Activated B cell treated with CpG ODN at 0.5 μM for 24 hours (primary cell): ENCODE data around the gene AKT1. TPM values are rescaled to one million over a fixed set of nuclear protein-coding genes. Genes with fewer than 3 reads are reported as not detected.

Source experiments
- ATAC-seq: fragments of 200-7000 bp; cut with Tn5 transposase; one replicate; pipeline ENCODE4 v1.10.0; 2021; ENCODE audit warnings: low read depth, mild to moderate bottlenecking, moderate library complexity
- CTCF ChIA-PET: fragments of 350-600 bp; sonication (Branson Sonifier 250); formaldehyde crosslinking; loops from one replicate; lab custom pipeline; 2021; ENCODE audit warnings: antibody characterized with exemption; lab: Charles Lee
- POLR2A ChIA-PET: fragments of 350-600 bp; sonication (Branson Sonifier 250); formaldehyde crosslinking; loops from one replicate; lab custom pipeline; 2021; ENCODE audit warnings: antibody characterized with exemption; lab: Charles Lee
- DNase-seq: peaks from one replicate; pipeline ENCODE4 v3.0.0; 2022
- H3K27ac Mint-ChIP-seq: one replicate; pipeline ENCODE4 v1.8.0; 2020; ENCODE audit warnings: mixed read lengths
- H3K27me3 Mint-ChIP-seq: one replicate; pipeline ENCODE4 v1.8.0; 2021; ENCODE audit warnings: mixed read lengths
- H3K36me3 Mint-ChIP-seq: one replicate; pipeline ENCODE4 v1.8.0; 2021; ENCODE audit warnings: low read depth, mixed read lengths
- H3K4me1 Mint-ChIP-seq: one replicate; pipeline ENCODE4 v1.8.0; 2021; ENCODE audit warnings: mixed read lengths
- H3K4me3 Mint-ChIP-seq: one replicate; pipeline ENCODE4 v1.8.0; 2020; ENCODE audit warnings: mild to moderate bottlenecking, mixed read lengths
- H3K9me3 Mint-ChIP-seq: one replicate; pipeline ENCODE4 v1.8.0; 2020; ENCODE audit warnings: mixed read lengths
- intact Hi-C: fragments of 100-400 bp; cut with micrococcal nuclease; formaldehyde crosslinking; loops from one replicate; pipeline ENCODE4 v1.15.1; 2024
- total RNA-seq: library from RNA; stranded (reverse); gene quantifications from 2 replicates; pipeline ENCODE4 v1.2.3, GENCODE V29; 2022
- TF ChIP-seq, protein P1 (sequence below): fragments of 200-600 bp; IDR thresholded peaks from one replicate; pipeline ENCODE4 v1.8.0; 2022; ENCODE audit warnings: antibody characterized with exemption, mild to moderate bottlenecking

The AKT1 gene
- total RNA-seq, 1 donor from 2014 or later, result 80.8 TPM

GRCh38 chr14:104794631-104794992 lies 936 bp downstream of the AKT1 start:
- intact Hi-C loops, result no loop called here
- no peak for ATAC-seq

GRCh38 chr14:104794099-104794498 lies 1.4 kb downstream of the AKT1 start:
- no peak for ATAC-seq
- ChIA-PET POLR2A (no interaction called here), CTCF (interaction anchor here (0.6 to 1.0 kb wide), 2 partner anchors 15 to 26 kb away, joined by 3 read pairs; no protein-coding TSS in a partner anchor)
- TF ChIP-seq, protein P1, sequence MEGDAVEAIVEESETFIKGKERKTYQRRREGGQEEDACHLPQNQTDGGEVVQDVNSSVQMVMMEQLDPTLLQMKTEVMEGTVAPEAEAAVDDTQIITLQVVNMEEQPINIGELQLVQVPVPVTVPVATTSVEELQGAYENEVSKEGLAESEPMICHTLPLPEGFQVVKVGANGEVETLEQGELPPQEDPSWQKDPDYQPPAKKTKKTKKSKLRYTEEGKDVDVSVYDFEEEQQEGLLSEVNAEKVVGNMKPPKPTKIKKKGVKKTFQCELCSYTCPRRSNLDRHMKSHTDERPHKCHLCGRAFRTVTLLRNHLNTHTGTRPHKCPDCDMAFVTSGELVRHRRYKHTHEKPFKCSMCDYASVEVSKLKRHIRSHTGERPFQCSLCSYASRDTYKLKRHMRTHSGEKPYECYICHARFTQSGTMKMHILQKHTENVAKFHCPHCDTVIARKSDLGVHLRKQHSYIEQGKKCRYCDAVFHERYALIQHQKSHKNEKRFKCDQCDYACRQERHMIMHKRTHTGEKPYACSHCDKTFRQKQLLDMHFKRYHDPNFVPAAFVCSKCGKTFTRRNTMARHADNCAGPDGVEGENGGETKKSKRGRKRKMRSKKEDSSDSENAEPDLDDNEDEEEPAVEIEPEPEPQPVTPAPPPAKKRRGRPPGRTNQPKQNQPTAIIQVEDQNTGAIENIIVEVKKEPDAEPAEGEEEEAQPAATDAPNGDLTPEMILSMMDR, result no peak
- intact Hi-C loops, result no loop called here
- peaks cover 44% of the 10 kb centered on the region for H3K4me1 Mint-ChIP-seq
- peak overlapping the region; percentile 83 for H3K4me3 Mint-ChIP-seq
- no peaks in the 10 kb centered on the region for H3K27me3 Mint-ChIP-seq
- H3K27ac Mint-ChIP-seq, result no peak overlapping the region
- DNase-seq, result no peak
- no peaks in the 10 kb centered on the region for H3K9me3 Mint-ChIP-seq
- peaks cover 13% of the 10 kb centered on the region for H3K36me3 Mint-ChIP-seq

More at GRCh38 chr14:104794631-104794992, 936 bp downstream of the AKT1 start:
- Mint-ChIP-seq H3K27me3 (no peaks in the 10 kb centered on the region), H3K27ac (no peak overlapping the region), H3K36me3 (peaks cover 12% of the 10 kb centered on the region), H3K9me3 (no peaks in the 10 kb centered on the region), H3K4me3 (peak overlapping the region; percentile 83), H3K4me1 (peaks cover 48% of the 10 kb centered on the region)
- peak; percentile 24 for DNase-seq
- CTCF ChIA-PET, result interaction anchor here (0.6 to 1.0 kb wide), 2 partner anchors 14 to 26 kb away, joined by 3 read pairs; no protein-coding TSS in a partner anchor
- TF ChIP-seq, protein P1, result no peak
- POLR2A ChIA-PET, result interaction anchor here (0.5 kb wide), 1 partner anchor 104 kb away, joined by 3 read pairs; no protein-coding TSS in a partner anchor

GRCh38 chr14:104793703-104793959 lies 1.9 kb downstream of the AKT1 start:
- H3K27ac Mint-ChIP-seq, result no peak overlapping the region
- TF ChIP-seq, protein P1, result no peak
- ChIA-PET POLR2A (no interaction called here), CTCF (no interaction called here)
- ATAC-seq (no peak), DNase-seq (no peak)
- peak overlapping the region; percentile 83 for H3K4me3 Mint-ChIP-seq
- intact Hi-C loops, result no loop called here
- no peaks in the 10 kb centered on the region for H3K27me3 Mint-ChIP-seq
- no peaks in the 10 kb centered on the region for H3K9me3 Mint-ChIP-seq
- H3K36me3 Mint-ChIP-seq, result peaks cover 13% of the 10 kb centered on the region
- peaks cover 41% of the 10 kb centered on the region for H3K4me1 Mint-ChIP-seq

- ATAC-seq, result no peak
- no peak for DNase-seq
- CTCF ChIA-PET, result no interaction called here
- intact Hi-C loops, result no loop called here
- H3K27me3 Mint-ChIP-seq, result no peaks in the 10 kb centered on the region
- POLR2A ChIA-PET, result no interaction called here
- H3K4me1 Mint-ChIP-seq, result peaks cover 37% of the 10 kb centered on the region
- H3K9me3 Mint-ChIP-seq, result no peaks in the 10 kb centered on the region
- H3K36me3 Mint-ChIP-seq, result peaks cover 13% of the 10 kb centered on the region
- H3K4me3 Mint-ChIP-seq, result peak overlapping the region; percentile 83
- H3K27ac Mint-ChIP-seq, result no peak overlapping the region
- TF ChIP-seq, protein P1, result no peak
Measured at GRCh38 chr14:104792945-104793702, 2.4 kb downstream of the AKT1 start.

DNA sequence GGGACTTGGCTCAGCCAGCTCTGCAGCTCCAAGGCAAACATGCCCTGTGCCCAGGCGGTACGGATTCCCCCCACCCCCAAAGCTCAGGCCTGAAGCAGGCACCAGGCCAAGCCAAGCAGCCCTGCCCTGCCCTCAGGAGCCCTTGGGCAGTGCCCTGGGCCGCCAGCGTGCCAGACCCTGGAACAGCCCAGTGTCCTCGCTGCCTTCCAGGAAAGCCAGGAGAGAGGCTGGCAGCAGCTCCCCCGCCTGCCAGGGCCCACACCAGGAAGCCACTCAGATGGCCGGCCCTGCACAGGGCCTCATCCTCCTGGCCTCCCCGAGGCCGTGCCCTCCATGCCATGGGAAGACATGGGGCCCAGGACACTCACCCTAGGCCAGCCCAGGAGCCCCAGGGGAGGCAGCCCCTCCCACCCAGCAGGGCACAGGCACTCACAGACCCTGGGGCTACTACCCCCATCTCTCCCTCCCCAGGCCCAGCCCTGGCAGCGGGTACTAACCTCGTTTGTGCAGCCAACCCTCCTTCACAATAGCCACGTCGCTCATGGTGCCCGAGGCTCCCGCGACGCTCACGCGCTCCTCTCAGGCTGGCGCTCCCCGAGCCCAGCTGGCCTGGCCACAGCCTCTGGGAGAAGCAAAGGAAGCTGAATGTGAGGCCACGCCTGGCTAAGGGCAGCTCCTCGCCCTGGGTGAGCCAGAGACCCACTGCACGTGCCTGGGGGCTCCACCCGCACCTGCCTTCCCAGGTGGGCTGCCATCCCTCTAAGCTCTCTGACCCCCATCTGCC lies 3.3 kb downstream of the AKT1 start:
- POLR2A ChIA-PET, result no interaction called here

More for the DNA sequence above, 3.3 kb downstream of the AKT1 start:
- CTCF ChIA-PET, result no interaction called here
- TF ChIP-seq, protein P1, result no peak
- H3K4me3 Mint-ChIP-seq, result no peak overlapping the region
- no peaks in the 10 kb centered on the region for H3K9me3 Mint-ChIP-seq
- no peak overlapping the region for H3K27ac Mint-ChIP-seq
- DNase-seq, result no peak
- intact Hi-C loops, result no loop called here
- peaks cover 33% of the 10 kb centered on the region for H3K4me1 Mint-ChIP-seq
- H3K27me3 Mint-ChIP-seq, result no peaks in the 10 kb centered on the region
- peaks cover 13% of the 10 kb centered on the region for H3K36me3 Mint-ChIP-seq
- no peak for ATAC-seq
